ENCODE results near the gene SPATA24. TPM values are rescaled to one million over a fixed set of nuclear protein-coding genes. Genes with fewer than 3 reads are reported as not detected.

SPATA24 gene
- total and polyA plus RNA-seq, 2 of the 13 experiments (the other 11 are each of a cell fraction or from before 2014, with no cell fraction given) = 6.0 to 11.1 TPM

DNA sequence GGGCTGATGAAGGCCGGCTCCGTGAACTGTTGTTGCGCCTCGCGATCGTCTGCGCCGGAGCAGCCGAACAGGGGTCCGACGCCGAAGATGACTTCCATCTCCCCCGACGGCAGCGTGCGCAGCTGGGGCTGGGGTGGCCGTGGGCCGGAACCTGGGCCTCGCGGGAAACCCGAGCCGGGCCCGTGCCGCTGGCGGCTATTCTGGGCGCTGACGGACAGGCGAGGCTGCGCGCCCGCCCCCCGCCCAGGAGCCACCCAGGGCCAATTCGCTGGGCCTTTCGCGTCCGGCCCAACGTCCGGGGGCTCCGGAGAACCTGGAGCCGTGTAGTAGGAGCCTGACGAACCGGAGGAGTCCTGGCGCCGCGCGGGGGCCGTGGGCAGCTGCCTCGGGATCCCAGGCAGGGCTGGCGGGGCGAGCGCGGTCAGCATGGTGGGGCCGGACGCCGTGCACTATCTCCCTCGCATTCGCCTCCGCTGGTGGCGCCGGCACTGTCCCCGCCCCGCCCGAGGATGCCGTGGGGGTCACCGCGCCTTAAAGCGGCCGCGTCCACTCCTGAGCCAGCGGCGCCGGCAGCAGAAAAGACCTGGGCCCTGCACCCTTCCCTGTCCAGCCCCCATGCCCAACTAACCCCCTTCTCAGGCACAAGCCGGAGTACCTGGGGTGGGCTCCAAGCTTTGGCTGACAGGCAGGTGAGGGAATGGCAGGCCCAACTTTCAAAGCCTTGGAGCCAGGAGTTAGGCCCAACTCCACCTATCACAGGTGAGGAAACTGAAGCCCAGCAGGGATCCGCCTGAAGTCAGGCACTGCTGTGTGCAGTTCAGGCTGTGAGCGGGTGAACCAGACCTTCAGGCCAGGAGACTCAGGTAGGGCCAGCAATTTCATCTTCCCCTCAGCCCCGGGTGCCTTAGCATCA is 9.0 kb downstream of the SPATA24 start, which contains the start of gene PROB1 (continued):
- TF ChIP-seq, protein P1, sequence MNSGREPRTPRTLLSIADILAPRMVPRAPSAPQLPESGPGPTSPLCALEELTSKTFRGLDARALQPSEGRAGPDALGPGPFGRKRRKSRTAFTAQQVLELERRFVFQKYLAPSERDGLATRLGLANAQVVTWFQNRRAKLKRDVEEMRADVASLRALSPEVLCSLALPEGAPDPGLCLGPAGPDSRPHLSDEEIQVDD (CRISPR knock-in tag; IDR thresholded peaks at IDR 0.05; ENCODE audit: borderline replicate concordance) = no peak

DNA sequence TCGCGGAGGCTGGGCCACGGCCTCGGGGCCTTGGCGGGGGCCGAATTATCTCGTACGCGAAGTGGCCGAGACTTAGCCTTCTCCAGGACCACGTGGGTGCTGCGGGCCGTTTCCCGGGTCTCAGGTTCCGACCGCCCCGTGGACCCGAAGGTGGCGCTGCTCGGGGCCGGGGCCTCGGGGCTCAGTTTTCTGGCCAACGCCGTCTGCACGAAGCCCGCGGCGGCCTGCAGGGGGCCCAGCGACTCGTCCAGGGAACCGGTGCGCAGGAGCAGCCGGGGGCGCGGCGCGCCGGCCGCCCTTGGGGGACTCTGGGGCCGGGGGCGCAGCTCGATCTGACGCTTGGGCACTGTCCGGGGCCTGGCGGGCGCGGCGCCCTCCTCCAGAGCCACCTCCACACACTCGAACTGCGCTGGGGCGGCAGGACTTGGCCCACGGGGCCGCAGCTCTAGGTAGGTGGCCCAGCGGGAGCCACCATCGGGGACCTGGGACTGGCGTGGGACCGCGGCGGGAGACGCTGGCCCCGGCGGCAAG is 9.7 kb downstream of the SPATA24 start:
- no peak overlapping the region for H3K9ac ChIP-seq (ENCODE audit: insufficient read depth, low read depth, low read length)
- no peaks in the 10 kb centered on the region for H4K20me1 ChIP-seq (ENCODE audit: insufficient read depth, low read length)
- ChIA-PET POLR2A (no interaction called here), CTCF (ENCODE audit: low intra/inter-chr PET ratio, low total read pairs) (no interaction called here)
- BruUV-seq (replicated peaks) = no TSS peak
- H2AFZ ChIP-seq (ENCODE audit: low read length) = no peak overlapping the region
- no peaks in the 10 kb centered on the region for H3K27me3 ChIP-seq (ENCODE audit: control insufficient read depth in 1 of 2, insufficient read depth in 2 of 2, low read length in 2 of 2)
- H3K9me3 ChIP-seq (ENCODE audit: low read length) = no peaks in the 10 kb centered on the region
- intact Hi-C loops (cut with micrococcal nuclease; ENCODE audit: unreplicated experiment) (no loop called here), in situ Hi-C loops (cut with HindIII; ENCODE audit: extremely low pct_ligation_motif_present, low pct_unique_long_range_greater_than_20kb) (no loop called here)
- peaks cover 30% of the 10 kb centered on the region for H3K4me1 ChIP-seq (ENCODE audit: insufficient read depth, low read length)
- H3K4me3 ChIP-seq (replicated peaks in 1 of 3; ENCODE audit: insufficient read depth in 1 of 3, low read depth in 2 of 3, low read length in 3 of 3) = no peak overlapping the region
- H3K79me2 ChIP-seq (ENCODE audit: insufficient read depth, low read length) = no peaks in the 10 kb centered on the region
- FAIRE-seq (no peak), ATAC-seq (no peak), DNase-seq (ENCODE audit: low spot score) (no peak)
- H3K36me3 ChIP-seq (replicated peaks in 1 of 2; ENCODE audit: control insufficient read depth in 1 of 2, insufficient read depth in 2 of 2, low read length in 2 of 2) = no peaks in the 10 kb centered on the region
- H3K4me2 ChIP-seq (ENCODE audit: low read depth, low read length) = no peak overlapping the region
- 98% methylated on average over 9 of the region's 62 CpGs for WGBS (ENCODE audit: low lambda C conversion rate)
- H3K27ac ChIP-seq (ENCODE audit: extremely low read length, insufficient read depth, low read length) = no peak overlapping the region
- TF ChIP-seq ZNF451 (CRISPR knock-in tag; IDR thresholded peaks at IDR 0.05) = no peak
- TF ChIP-seq ELF3 (CRISPR knock-in tag; IDR thresholded peaks at IDR 0.05) = no peak
- TF ChIP-seq U2AF2 (IDR thresholded peaks at IDR 0.05; ENCODE audit: low read depth, low read length) = no peak
- TF ChIP-seq, protein P2, sequence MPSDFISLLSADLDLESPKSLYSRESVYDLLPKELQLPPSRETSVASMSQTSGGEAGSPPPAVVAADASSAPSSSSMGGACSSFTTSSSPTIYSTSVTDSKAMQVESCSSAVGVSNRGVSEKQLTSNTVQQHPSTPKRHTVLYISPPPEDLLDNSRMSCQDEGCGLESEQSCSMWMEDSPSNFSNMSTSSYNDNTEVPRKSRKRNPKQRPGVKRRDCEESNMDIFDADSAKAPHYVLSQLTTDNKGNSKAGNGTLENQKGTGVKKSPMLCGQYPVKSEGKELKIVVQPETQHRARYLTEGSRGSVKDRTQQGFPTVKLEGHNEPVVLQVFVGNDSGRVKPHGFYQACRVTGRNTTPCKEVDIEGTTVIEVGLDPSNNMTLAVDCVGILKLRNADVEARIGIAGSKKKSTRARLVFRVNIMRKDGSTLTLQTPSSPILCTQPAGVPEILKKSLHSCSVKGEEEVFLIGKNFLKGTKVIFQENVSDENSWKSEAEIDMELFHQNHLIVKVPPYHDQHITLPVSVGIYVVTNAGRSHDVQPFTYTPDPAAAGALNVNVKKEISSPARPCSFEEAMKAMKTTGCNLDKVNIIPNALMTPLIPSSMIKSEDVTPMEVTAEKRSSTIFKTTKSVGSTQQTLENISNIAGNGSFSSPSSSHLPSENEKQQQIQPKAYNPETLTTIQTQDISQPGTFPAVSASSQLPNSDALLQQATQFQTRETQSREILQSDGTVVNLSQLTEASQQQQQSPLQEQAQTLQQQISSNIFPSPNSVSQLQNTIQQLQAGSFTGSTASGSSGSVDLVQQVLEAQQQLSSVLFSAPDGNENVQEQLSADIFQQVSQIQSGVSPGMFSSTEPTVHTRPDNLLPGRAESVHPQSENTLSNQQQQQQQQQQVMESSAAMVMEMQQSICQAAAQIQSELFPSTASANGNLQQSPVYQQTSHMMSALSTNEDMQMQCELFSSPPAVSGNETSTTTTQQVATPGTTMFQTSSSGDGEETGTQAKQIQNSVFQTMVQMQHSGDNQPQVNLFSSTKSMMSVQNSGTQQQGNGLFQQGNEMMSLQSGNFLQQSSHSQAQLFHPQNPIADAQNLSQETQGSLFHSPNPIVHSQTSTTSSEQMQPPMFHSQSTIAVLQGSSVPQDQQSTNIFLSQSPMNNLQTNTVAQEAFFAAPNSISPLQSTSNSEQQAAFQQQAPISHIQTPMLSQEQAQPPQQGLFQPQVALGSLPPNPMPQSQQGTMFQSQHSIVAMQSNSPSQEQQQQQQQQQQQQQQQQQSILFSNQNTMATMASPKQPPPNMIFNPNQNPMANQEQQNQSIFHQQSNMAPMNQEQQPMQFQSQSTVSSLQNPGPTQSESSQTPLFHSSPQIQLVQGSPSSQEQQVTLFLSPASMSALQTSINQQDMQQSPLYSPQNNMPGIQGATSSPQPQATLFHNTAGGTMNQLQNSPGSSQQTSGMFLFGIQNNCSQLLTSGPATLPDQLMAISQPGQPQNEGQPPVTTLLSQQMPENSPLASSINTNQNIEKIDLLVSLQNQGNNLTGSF (CRISPR knock-in tag; IDR thresholded peaks at IDR 0.05) = no peak
- no peak for TF ChIP-seq ZNF850 (CRISPR knock-in tag; conservative IDR thresholded peaks at IDR 0.05)
- TF ChIP-seq, protein P3, sequence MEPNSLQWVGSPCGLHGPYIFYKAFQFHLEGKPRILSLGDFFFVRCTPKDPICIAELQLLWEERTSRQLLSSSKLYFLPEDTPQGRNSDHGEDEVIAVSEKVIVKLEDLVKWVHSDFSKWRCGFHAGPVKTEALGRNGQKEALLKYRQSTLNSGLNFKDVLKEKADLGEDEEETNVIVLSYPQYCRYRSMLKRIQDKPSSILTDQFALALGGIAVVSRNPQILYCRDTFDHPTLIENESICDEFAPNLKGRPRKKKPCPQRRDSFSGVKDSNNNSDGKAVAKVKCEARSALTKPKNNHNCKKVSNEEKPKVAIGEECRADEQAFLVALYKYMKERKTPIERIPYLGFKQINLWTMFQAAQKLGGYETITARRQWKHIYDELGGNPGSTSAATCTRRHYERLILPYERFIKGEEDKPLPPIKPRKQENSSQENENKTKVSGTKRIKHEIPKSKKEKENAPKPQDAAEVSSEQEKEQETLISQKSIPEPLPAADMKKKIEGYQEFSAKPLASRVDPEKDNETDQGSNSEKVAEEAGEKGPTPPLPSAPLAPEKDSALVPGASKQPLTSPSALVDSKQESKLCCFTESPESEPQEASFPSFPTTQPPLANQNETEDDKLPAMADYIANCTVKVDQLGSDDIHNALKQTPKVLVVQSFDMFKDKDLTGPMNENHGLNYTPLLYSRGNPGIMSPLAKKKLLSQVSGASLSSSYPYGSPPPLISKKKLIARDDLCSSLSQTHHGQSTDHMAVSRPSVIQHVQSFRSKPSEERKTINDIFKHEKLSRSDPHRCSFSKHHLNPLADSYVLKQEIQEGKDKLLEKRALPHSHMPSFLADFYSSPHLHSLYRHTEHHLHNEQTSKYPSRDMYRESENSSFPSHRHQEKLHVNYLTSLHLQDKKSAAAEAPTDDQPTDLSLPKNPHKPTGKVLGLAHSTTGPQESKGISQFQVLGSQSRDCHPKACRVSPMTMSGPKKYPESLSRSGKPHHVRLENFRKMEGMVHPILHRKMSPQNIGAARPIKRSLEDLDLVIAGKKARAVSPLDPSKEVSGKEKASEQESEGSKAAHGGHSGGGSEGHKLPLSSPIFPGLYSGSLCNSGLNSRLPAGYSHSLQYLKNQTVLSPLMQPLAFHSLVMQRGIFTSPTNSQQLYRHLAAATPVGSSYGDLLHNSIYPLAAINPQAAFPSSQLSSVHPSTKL (CRISPR knock-in tag; IDR thresholded peaks at IDR 0.05) = no peak
- TF ChIP-seq, protein P4, sequence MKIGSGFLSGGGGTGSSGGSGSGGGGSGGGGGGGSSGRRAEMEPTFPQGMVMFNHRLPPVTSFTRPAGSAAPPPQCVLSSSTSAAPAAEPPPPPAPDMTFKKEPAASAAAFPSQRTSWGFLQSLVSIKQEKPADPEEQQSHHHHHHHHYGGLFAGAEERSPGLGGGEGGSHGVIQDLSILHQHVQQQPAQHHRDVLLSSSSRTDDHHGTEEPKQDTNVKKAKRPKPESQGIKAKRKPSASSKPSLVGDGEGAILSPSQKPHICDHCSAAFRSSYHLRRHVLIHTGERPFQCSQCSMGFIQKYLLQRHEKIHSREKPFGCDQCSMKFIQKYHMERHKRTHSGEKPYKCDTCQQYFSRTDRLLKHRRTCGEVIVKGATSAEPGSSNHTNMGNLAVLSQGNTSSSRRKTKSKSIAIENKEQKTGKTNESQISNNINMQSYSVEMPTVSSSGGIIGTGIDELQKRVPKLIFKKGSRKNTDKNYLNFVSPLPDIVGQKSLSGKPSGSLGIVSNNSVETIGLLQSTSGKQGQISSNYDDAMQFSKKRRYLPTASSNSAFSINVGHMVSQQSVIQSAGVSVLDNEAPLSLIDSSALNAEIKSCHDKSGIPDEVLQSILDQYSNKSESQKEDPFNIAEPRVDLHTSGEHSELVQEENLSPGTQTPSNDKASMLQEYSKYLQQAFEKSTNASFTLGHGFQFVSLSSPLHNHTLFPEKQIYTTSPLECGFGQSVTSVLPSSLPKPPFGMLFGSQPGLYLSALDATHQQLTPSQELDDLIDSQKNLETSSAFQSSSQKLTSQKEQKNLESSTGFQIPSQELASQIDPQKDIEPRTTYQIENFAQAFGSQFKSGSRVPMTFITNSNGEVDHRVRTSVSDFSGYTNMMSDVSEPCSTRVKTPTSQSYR (CRISPR knock-in tag; IDR thresholded peaks at IDR 0.05; ENCODE audit: borderline replicate concordance) = no peak

Measured in HepG2 (cell line).